ENCODE data around the gene DEFB132.
A peak's percentile ranks its signal among the peaks of the same experiment; 100 is the strongest.
"Not testable (repeated sequence)": the region's sequence is repeated elsewhere in the genome, so short reads cannot be mapped to it uniquely, and the experiment has no call there.

Gene DEFB132

GRCh38 chr20:257419-257818 lies at the start of gene DEFB132:
Gene DEFB132, plus strand, starts transcription at chr20:257724. Its CDS starts 55 bp downstream, at chr20:257779.
- DNase-seq (ENCODE audit: low spot score) (no peak), FAIRE-seq (no peak)

DNA sequence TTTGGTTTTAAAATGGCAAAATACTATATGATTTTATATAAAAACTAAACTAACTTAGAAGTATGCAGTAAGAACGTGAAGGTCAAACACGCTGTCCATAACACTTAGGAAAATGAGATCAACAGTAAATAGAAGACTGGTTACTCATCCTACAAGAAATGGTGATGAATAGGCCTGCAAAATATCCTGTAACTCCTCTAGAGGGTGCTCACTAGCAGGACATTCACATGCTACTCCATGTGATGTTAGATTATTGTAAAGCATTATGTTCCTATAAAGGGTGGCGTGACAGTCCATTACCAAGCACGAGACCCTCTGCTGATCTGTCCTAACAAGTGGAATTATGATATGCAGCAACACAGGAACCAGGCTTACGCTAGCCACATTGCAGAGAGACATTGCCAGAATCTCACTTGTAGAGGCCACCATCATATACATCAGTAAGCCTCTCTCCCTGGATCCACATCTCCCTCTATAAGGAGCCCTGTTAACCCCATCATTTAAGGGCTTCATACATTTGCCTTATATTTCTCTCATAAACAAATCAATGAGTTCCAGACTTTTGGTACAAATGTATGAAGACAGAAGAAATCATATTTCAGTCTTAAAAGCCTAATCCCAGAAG lies 48.5 kb upstream of the DEFB132 start:
- peak; percentile 42 for FAIRE-seq

GRCh38 chr20:210809-211502 lies 46.6 kb upstream of the DEFB132 start:
- no peak for DNase-seq (ENCODE audit: low spot score)
- no peak for FAIRE-seq

More for the DNA sequence above, 48.5 kb upstream of the DEFB132 start:
- DNase-seq (ENCODE audit: low spot score), result peak; percentile 47

DNA sequence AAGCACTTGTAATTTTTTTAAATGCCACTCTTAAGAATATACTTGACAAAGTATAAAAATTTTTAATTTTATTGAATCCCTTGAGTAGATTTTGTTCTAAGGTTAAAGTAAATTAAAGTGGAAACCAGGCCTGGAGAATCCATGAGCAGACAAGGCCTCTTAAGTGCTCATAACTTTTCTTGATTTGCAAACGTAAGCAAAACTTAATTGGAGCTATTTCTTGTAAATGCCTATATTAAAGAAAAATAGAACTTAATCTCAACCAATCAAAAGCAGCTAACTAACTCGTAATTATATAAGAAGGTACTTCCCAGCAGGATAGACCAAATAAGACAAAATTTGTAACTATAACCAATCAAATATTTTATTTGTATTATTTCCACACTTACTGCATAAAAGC lies 43.1 kb upstream of the DEFB132 start:
- FAIRE-seq, result no peak
- no peak for DNase-seq (ENCODE audit: low spot score)

- no peak for FAIRE-seq
Observed at GRCh38 chr20:215796-216195, 41.7 kb upstream of the DEFB132 start.

DNA sequence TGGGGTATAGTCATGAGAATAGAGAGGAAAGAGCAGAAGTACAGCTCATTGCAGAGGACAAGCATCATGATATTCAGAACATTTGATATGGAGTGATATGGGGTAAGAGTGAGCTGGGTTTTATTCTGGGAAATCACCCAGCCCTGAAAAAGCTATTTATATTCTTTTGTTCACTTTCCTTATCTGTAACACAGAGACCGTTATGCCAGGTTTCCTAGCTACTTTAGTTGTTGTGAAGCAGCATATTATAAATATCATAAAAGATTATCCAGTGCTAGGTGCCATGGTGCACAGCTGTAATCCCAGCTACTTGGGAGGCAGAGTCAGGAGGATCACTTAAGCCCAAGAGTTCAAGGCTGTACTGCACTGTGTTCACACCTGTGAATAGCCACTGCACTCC lies 40.3 kb upstream of the DEFB132 start:
- FAIRE-seq (no peak), DNase-seq (ENCODE audit: low spot score) (no peak)

More at GRCh38 chr20:215796-216195, 41.7 kb upstream of the DEFB132 start:
- DNase-seq (ENCODE audit: low spot score), result no peak

DNA sequence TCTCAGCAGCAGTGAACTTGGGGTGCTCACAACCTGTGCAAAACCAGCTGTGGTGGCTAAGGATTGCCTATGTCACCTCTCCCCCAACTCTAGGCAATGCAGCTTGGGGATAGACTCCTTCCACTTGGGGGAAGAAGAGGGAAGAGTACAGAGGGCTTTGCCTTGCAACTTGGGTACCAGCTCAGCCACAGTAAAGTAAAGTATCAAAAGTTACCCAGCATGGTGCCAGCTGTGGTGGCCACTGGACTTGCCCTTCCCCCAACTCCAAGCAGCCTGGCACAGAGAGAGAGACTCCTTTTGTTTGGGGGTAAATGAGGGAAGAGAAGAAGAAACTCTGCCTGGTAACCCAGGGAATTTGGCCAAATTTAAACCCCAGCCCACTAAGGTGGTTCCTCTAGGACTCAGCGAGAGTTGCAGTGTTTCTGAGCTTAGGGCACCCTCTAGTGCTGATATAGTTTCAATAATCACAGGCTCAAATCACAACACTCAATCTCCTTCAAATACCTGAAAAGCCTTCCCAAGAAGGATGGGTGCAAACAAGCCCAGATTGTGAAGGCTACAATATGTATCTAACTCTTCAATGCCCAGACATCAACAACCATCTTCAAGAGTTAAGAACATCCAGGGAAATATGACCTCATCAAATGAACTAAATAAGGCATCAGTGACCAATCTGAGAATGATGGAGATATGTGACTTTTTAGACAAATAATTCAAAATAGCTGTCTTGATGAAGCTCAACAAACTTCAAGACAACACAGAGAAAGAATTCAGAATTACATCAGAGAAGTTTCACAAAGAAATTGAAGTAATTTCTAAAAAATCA lies 38.0 kb upstream of the DEFB132 start:
- FAIRE-seq, result no peak
- DNase-seq (ENCODE audit: low spot score), result peak; percentile 10

DNA sequence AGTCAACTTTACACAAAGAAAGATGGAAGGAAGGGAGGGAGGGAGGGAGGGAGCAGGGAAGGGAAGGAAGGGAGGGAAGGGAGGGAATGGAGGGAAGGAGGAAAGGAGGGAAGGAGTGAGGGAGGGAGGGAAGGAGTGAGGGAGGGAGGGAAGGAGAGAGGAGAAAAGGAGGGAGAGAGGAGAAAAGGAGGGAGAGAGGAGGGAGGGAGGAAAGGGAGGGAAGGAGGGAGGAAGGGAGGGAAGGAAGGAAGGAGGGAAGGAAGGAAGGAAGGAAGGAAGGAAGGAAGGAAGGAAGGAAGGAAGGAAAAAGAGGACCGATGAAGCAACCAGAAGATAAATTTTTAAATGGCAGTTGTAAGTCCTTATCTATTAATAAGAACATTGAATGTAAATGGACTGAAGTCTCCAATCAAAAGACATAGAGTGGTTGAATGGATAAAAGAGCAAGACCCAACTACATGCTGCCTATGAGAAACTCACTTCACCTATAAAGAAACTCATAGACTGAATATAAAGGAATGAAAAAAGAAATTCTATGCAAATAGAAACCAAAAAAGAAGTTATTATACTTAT lies 36.2 kb upstream of the DEFB132 start:
- DNase-seq (ENCODE audit: low spot score) (no peak), FAIRE-seq (no peak)

- not testable (repeated sequence) for DNase-seq (ENCODE audit: low spot score); FAIRE-seq
Observed at GRCh38 chr20:225879-226278, 31.6 kb upstream of the DEFB132 start.

DNA sequence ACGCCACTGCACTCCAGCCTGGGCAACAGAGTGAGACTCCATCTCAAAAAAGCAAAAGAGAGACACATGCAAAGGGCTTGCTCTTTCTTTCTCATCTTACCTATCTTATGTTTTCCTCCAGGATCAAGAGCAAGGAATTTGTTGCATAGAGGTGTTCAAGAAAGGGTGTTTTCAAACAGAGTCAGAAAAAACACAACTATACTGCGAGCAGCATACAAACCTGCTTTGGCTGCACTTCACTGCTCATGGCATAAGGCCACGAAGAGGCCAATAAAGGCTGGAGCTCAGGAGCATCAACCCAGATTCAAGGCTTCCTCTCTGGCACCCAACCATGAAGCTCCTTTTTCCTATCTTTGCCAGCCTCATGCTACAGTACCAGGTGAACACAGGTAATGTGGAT lies 30.6 kb upstream of the DEFB132 start, which contains the start of gene DEFB129:
Gene DEFB129 (plus strand): TSS at position 301 of the 400 bp plus-strand sequence. CDS start 31 bp downstream, at position 332.
- DNase-seq (ENCODE audit: low spot score), result no peak
- FAIRE-seq, result no peak

- FAIRE-seq, result no peak
- DNase-seq (ENCODE audit: low spot score), result no peak
Observed at GRCh38 chr20:227439-228105, 30.0 kb upstream of the DEFB132 start.

GRCh38 chr20:235891-236290 lies 21.6 kb upstream of the DEFB132 start:
- DNase-seq (ENCODE audit: low spot score), result no peak

DNA sequence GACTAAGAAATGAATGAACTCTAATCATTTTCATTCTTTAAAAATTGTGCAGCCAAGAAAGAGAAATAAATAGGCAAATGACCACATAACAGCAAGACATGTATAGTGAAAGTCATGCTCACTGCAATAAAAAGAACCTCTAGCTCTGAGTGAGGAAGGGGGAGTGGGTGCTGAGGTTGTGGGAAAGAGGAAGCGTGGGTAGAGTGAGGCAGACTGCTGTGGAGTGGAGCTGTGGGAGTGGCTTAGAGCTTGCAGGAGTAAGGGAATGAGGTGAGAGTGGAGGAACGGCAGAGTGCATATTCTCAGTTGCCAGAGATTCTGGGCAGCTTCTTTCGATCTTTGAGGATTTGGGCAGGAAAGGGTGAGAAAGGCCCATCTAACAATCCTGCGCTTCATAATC lies 20.0 kb upstream of the DEFB132 start:
- no peak for DNase-seq (ENCODE audit: low spot score)
- FAIRE-seq, result no peak

More at GRCh38 chr20:235891-236290, 21.6 kb upstream of the DEFB132 start:
- FAIRE-seq, result no peak

GRCh38 chr20:237929-238328 lies 19.6 kb upstream of the DEFB132 start:
- FAIRE-seq (no peak), DNase-seq (ENCODE audit: low spot score) (no peak)

DNA sequence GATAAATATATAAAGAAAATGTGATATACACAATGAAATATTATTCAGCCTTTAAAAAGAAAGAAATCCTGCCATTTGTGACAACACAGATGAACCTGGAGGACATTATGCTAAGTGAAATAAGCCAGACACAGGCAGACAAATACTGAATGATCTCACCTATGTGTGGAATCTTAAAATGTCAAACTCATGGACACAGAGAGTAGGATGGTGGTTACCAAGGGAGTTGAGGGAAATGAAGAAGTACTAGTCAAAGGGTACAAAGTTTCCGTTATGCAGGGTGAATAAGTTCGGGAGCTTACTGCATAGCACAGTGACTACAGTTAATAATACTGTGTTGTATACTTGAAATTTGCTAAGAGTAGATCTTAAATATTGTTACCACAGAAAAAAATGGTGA lies 14.6 kb upstream of the DEFB132 start:
- DNase-seq (ENCODE audit: low spot score) (no peak), FAIRE-seq (no peak)

DNA sequence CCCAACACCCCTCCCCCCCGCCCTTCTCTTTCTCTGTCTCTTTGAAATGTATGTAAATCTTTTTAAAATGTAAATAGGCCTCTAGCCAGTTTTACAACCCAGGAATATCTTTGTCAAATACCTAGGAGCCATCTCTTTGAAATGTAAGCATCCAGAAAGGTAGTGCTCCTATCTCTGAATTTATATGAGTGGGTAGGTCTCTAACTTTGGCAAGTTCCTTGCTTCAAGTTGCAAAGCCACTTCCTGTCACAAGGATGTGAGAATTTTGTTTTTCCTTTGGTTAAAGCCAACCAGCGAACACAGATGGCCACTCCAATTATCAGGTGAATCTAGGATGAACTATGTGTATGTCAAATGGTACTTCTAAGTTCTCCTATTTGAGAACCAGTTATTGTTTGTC lies 6.2 kb upstream of the DEFB132 start:
- no peak for FAIRE-seq
- DNase-seq (ENCODE audit: low spot score), result no peak

DNA sequence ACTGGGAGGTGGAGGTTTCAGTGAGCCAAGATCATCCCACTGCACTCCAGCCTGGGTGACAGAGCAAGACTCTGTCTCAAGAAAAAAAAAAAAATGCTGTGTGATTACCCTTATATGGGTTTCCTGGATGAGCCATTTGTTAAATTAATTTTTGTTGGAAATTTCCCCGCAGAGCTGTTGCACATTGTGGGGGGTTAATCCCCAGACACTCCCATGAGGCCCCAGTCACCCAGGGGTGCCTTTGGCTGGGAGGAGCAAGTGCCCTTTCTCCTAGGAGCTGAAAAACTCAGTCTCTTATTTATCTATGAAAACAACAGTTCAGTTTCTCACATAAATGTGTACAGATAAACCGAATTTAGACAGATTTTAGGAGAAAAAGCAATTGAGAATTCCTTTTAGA lies 4.7 kb upstream of the DEFB132 start:
- FAIRE-seq (no peak), DNase-seq (ENCODE audit: low spot score) (no peak)

DNA sequence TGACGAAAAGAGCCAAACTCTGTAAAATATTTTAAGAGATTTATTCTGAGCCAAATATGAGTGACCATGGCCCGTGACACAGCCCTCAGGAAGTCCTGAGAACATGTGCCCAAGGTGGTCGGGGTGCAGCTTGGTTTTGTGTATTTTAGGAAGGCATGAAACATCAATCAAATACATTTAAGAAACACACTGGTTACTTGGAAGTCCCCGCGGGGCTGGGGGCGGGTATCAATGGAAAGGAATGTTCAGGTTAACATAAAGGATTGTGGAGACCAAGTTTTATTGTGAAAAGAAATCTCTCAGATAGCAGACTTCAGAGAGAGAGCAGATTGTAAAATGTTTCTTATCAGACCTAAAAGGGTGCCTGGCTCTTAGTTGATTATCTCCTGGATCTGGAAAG lies 4.1 kb upstream of the DEFB132 start:
- FAIRE-seq; DNase-seq (ENCODE audit: low spot score): not testable (repeated sequence)

DNA sequence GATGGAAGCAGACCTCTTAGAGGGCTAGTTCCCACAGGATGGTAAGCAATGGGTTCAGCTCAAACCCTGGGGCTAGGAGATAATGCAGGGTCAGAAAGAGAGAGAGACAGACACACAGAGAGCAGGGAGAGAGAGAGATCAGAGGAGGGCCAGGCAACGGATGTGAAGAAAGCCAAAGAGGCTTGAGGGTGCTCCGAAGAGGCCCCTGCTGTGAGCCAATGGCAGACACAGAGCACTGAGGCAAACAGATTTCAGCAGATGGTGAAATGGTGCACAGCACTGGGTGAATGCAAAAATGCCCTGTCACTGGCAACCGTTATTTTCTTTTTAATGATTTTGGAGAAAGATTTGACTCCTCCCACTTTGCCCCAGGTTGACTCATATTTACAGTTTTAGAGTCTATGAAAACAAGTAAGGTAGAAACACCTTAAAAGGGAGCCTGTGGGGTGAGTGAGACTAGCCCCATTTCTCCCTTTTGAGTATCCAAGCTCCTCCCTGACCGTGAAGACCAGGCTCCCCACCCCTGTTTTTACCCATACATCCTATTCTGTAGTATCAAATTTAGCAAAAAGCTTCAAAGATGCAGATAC lies 840 bp downstream of the DEFB132 start:
- FAIRE-seq, result no peak

DNA sequence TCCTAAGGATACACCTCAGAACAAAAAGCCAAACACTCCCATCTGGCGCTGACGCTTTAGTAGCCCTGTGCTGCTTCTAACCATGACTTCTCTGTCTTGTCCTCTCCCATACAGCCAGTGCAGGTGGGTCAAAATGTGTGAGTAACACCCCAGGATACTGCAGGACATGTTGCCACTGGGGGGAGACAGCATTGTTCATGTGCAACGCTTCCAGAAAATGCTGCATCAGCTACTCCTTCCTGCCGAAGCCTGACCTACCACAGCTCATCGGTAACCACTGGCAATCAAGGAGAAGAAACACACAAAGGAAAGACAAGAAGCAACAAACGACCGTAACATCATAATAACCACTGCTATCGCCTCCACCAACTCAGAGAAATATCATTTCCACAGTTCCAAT lies 1.4 kb downstream of the DEFB132 start:
- no peak for FAIRE-seq
- DNase-seq (ENCODE audit: low spot score), result no peak

More for the DNA sequence above, 840 bp downstream of the DEFB132 start:
- DNase-seq (ENCODE audit: low spot score), result no peak

DNA sequence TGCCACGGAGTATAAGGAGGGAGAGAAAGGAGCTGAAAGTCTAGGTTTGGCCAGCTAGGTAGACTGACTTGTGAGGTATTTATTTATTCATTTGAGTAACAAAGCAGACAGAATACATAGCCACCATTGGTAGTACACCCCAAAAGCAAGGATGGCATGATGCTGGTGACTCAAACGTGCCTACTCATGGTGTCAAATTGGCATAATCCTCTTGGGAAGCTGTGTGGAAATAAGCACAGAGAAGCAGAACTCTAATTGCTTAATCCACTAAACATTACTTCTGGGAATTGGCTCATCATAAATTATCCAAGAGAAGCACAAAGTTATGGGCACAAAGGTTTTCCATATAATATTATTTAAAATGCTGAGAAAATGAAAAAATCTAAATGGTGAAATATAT lies 2.5 kb downstream of the DEFB132 start:
- DNase-seq (ENCODE audit: low spot score) (no peak), FAIRE-seq (no peak)
